ENCODE measurements around the gene CAMK2N2. TPM values are rescaled to one million over a fixed set of nuclear protein-coding genes. Genes with fewer than 3 reads are reported as not detected.

Gene CAMK2N2
- total RNA-seq, 1 donor from 2014 or later: 0.35 TPM

DNA sequence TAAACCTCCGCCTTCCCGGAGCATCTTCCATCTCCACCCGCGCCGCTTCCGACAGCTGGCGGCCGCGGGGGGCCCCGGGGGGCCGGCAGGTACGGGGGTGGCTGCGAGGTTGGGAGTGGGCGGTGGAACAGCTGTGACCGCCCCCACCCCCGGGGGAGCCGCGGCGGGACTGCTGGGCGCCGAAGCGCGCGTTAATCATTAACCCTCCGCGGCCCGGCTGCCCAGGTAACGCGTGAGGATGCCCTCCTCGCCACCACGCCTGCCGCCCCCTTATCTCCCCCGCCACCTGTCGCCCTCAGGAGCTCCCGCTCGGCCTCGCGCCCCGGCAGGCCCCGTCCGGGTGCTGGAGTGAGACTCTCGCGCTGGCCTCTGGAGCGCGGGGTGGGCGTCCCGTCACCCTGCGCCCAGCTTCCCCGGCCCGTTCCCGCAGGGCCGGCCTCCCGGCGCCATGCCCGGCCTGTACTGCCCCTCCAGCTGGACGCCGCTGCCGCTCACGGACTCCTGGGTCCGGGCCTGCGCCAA is 31.2 kb downstream of the CAMK2N2 start:
- no peak for DNase-seq (ENCODE audit: low read depth)
- H3K4me3 ChIP-seq (ENCODE audit: low read depth, low read length): peak overlapping the region; percentile 43
- TF ChIP-seq, protein P1, sequence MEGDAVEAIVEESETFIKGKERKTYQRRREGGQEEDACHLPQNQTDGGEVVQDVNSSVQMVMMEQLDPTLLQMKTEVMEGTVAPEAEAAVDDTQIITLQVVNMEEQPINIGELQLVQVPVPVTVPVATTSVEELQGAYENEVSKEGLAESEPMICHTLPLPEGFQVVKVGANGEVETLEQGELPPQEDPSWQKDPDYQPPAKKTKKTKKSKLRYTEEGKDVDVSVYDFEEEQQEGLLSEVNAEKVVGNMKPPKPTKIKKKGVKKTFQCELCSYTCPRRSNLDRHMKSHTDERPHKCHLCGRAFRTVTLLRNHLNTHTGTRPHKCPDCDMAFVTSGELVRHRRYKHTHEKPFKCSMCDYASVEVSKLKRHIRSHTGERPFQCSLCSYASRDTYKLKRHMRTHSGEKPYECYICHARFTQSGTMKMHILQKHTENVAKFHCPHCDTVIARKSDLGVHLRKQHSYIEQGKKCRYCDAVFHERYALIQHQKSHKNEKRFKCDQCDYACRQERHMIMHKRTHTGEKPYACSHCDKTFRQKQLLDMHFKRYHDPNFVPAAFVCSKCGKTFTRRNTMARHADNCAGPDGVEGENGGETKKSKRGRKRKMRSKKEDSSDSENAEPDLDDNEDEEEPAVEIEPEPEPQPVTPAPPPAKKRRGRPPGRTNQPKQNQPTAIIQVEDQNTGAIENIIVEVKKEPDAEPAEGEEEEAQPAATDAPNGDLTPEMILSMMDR (conservative IDR thresholded peaks at IDR 0.05; ENCODE audit: low read depth, low read length): no peak

DNA sequence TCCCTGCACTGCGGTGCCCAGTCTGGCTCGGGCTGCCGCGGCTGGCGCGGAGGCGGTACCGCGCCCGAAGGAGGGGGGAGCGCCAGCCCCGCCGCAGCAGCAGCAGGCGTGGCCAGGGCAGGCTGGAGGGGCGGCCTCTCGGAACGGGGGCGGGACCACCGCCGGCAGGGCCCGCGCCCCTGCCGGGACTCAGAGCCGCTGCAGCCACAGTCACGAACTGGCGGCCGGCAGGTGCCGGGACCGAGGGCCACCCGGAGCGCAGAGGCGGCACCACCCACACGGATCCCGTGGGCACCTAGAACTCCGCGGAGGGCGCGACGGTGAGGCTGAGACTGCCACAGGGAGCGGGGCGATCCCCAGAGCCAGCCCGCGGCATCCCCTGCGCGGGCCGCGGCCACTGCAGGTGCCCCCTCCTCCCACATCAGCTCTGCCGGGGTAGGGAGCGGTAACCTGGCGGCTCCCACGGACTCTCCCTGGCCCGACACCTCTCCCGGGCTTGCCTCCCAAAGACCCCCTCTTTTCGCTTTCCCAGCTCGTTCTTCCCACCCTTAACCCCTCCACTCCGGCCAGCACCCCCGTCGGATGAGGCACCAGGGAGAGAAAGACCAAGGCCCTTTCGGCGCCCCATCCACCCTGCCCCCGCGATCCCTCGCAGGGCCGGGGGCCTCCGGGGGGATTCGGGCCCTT is 31.8 kb downstream of the CAMK2N2 start, which contains the start of gene VWA5B2:
TSS of gene VWA5B2 (plus strand) at position 192 of the 687 bp plus-strand sequence. CDS start 944 bp downstream, outside the sequence.
- TF ChIP-seq, protein P1 (conservative IDR thresholded peaks at IDR 0.05; ENCODE audit: low read depth, low read length): no peak
- no peak for DNase-seq (ENCODE audit: low read depth)
- H3K4me3 ChIP-seq (ENCODE audit: low read depth, low read length): peak within 1 kb of the TSS; percentile 43

GRCh38 chr3:184228376-184229137 is 32.8 kb downstream of the CAMK2N2 start:
- no peak for DNase-seq (ENCODE audit: low read depth)
- TF ChIP-seq, protein P1 (conservative IDR thresholded peaks at IDR 0.05; ENCODE audit: low read depth, low read length): no peak
- no peak overlapping the region for H3K4me3 ChIP-seq (ENCODE audit: low read depth, low read length)

- no peak for DNase-seq (ENCODE audit: low read depth)
- H3K4me3 ChIP-seq (ENCODE audit: low read depth, low read length): no peak overlapping the region
- TF ChIP-seq, protein P1 (conservative IDR thresholded peaks at IDR 0.05; ENCODE audit: low read depth, low read length): peak; percentile 78
Observed at GRCh38 chr3:184227481-184227935, 33.8 kb downstream of the CAMK2N2 start.

DNA sequence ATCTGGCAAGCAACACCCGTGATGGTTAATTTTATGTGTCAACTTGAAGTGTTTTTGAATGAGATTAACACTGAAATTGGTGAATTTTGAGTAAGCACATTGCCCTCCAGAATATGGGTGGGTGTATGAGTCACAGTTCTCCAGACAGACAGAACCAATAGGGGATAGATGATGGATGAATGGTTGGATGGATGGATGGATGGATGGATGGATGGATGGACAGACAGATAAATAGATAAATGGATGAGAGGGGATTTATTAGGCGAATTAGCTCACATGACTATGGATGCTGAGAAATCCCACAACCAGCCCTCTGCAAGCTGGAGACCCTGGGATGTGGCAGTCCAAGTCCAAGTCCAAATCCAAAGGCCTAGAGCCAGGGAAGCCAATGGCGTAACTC is 37.4 kb downstream of the CAMK2N2 start:
- no peak for DNase-seq (ENCODE audit: low read depth)
- TF ChIP-seq, protein P1 (conservative IDR thresholded peaks at IDR 0.05; ENCODE audit: low read depth, low read length): no peak
- H3K4me3 ChIP-seq (ENCODE audit: low read depth, low read length): no peak overlapping the region

- DNase-seq (ENCODE audit: low read depth): no peak
- TF ChIP-seq, protein P1 (conservative IDR thresholded peaks at IDR 0.05; ENCODE audit: low read depth, low read length): no peak
- no peak overlapping the region for H3K4me3 ChIP-seq (ENCODE audit: low read depth, low read length)
Observed at GRCh38 chr3:184222521-184222920, 38.8 kb downstream of the CAMK2N2 start.

Data from epithelial cell of proximal tubule (primary cell).